NK-92 (cell line): Measurements from ENCODE around the gene CDH23.

Experiments used
- DNase-seq: peaks from one replicate; lab custom pipeline; 2025; ENCODE audit not compliant: unreplicated experiment; lab: John Stamatoyannopoulos, UW

CDH23 gene

DNA sequence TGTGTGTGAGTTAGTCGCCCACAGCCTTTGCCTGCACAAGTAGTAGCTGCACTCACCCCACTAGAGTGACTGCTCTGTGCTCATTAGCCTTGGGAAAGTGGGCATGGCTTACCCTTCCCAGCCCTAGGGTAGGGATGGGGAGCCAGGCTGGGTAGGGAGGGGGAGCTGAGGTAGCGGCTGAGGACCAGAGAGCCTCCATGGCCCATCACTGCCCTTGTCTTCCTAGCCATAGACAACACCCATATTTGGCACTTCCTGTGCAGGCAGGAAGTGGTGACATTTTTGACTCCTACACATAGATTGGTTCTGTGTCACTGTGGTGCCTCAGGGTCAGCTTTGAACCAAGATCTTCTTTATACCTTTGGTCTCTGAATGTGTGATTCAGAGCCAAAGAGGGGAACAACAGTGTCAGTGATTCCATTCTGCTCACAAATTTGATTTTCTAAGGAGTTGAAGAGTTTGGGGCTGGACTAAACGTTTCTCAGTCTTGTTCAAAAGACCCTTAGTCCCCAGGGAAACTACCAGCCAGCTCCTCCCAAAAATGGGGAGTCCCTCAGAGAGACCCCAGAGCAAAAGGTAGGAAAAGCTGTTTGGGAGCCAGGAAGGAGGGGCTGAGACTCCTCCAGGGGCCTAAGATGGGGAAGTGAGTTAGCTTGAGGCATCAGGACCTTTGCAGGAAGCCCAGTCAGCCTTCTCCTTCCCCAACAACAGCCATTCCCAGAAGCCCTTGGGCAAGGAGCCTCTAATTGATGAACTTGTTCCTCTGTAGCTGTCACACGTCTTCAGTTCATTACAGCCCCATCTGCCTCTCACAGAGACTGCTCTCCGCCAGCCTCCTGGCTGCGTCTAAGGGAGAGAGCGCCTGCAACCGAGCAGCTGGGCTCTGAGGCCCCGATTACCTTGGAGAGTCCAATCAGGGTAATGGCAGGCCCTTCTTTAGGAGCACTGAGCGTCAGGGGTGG, 135.0 kb downstream of the CDH23 start:
- DNase-seq, result no peak

DNA sequence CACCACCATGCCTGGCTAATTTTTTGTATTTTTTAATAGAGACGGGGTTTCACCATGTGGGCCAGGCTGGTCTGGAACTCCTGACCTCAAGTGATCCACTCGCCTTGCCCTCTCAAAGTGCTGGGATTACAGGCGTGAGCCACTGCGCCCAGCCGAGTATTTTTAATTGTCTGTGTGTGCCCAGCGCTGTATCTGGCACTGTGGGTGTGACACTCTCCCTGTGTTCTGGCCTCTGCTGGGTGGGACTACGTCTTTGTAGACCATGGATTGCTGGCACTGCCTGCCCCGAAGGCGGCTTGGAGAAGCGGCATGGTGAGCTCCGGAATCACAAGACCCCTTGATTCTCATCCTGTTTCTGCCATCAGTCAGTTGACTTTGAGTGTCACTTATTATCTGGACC, 136.2 kb downstream of the CDH23 start:
- DNase-seq, result no peak

DNA sequence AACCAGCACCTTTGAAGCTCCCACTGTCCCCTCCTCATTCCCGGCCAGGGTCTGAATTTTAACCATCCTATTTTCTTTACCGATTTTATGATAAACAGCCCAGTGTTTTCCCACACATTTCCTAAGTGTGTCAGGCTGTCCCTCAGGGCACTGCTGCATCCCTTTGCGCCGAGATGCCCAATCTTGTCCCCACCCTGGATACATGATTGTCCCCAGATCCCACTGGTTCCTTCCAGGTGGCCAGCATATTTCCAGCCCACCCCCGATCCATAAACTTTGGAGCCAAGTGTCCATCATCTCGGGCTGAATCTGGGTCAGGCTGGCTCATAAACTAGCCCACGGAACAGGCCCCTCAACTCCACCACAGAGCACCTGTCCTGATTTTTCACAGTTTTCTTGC, 137.2 kb downstream of the CDH23 start:
- DNase-seq, result no peak

DNA sequence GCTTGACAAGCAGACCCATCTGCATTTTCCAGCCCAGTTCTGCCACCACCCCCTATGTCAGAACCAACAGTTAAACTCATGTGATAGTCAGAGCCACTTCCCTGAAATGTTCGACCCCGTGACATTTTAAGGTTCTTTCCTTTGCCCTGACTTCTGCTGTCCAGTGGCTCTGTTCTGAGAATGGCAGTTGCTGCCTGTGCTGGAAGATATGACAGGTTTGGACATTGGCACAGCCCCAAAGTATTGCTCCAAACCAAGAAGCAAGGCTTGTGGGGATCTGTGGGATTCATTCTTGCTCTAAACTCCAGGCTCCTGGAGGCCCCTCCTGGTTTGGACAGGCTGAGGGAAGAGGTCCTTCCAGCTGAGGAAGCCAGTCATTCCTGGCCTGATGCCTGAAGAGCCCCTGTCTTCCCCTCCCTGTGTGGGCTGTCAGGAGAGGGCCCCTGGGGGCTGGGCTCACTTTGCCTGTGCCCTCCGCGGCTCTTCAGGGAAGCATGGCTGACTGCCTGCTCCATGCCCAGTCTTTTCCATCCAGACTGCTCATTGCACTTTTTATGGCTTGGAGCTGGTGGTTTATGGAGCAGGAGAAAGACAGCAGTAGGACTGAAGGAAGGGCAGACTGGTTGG, 138.0 kb downstream of the CDH23 start:
- no peak for DNase-seq

DNA sequence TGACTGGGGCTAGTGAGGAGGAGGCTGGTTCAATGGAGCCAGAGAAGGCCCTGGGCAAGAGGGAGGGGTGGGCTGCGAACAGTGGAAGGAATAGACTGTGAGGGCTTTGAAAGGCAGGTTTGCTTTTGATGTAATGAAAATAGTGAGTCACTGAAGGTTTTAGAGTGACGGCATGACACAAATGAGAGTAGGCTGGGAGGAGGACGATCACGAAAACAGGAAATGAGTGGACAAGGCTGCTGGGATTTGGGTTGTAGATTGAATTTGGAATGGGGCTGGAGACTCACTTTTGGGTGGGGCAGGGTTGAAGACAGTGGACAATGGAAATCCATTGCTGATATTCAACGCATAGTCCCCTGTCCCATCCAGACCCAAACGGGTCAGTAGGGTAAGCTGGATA, 139.6 kb downstream of the CDH23 start:
- no peak for DNase-seq

DNA sequence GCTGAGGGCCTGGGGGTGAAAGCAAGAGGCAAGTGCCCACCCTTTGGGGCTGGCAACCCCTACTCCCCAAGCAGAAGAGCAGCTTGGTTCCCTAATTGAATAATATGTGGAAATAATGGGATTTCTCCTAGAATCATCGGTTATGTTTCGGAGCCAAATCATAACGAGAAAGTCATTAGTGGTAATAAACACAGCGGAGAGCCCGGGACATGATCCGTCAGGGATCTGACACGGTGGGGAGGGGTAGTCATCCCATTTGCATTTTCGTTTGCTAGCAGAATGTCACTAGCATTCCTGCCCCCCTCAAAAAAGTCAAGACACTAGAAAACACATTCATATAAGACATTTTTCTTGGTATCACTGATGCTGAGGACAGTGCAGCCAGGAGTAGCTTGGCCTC, 140.4 kb downstream of the CDH23 start:
- no peak for DNase-seq

DNA sequence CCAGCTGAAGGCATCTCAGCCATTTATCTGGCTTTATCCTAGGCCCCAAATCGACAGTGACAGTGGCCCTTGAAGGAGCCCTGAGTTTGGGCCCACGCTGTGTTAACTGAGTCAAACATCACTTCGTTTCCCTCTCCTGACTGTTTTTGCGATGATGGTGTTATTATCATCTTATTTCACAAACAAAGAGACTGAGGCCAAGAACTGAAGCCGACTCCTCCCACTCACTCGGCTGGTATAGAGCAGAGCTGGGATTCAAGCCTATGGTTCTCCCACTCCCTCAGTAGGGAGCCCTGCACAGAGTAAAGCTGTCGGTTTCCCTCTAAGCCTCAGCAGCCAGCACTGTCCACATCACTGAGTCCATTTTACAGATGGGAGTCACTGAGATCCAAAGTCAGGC, 141.0 kb downstream of the CDH23 start:
- no peak for DNase-seq

DNA sequence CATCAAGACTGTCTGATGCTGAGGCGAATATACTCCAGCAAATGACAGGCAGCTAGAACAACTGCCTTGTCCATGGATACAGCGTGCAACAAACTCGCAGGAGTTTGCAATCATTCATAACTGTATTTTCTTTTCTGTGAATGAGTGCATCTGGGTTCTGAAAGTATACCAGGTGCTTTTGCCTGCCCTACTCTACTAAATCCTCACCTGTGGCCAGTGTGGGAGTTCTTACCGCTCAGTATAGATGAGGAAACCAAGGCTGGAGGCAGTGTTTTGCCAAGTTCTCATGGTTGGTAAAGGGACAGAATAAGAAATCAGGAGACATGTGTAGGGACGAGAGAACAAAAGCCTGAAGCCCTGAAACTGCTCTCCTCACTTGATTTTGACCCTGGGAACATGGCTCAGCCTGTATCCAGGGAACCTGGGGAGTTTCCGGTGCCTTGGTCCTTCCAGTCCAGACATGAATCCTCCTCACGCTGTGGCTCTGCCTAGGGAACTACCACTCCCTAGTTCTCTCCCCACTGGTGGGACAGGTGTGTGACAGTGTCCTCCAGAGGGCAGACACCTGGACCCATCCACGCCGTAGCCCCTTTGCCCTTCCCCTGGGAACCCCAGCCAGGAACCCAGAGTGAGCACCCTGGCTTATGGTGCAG, 142.0 kb downstream of the CDH23 start:
- no peak for DNase-seq

DNA sequence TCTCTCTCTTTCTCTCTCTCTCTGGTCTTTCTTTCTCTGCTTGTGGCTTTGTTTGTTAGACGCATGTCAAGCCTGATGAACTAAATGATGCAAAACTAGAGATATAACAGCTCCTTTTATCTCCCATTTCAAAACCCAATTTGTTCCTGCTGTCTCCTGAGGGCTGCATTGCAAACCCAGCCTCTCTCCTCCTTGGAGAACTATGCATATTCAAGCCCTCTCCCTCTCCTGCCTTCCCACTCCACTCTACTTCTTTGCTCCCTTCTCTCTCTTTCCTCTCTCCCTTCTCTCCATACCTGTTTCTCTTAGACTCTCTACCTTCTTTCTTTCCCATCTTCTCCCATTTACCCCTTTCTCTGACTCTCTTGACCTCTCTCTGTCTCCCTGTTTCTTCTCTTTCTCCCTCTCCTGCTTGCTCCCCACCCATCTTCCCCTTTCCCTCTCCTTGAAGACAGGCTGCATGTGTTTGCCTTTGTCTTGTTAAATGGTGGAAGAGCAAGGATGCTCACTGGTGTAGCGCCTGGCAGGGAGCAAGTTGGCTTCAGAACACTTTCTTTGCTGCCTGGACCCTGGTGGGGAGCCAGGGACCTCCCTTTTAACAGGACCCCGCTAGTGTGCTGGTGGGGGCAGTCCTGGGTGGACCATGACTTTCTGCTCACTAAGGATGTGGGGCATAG, 142.9 kb downstream of the CDH23 start:
- DNase-seq, result no peak

DNA sequence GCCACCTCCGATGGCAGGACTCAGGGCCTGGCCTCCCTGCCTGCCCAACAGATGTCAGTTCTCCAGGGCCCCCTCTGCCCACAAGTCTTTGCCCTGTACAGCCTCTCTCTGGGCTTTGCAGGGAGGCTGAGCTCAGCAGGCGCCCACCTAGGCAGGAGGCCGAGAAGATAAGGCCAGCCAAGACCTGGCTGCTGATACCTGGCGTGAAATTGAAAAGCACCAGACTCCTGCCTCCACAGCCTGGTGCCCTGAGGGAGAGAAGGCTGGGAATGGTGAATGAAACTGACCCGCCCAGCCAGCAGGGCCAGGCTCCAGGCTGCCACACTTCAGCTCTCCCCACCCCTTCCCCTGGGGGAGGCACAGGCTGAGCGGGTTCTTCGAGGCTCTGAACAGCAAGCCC, 145.8 kb downstream of the CDH23 start:
- DNase-seq, result no peak

DNA sequence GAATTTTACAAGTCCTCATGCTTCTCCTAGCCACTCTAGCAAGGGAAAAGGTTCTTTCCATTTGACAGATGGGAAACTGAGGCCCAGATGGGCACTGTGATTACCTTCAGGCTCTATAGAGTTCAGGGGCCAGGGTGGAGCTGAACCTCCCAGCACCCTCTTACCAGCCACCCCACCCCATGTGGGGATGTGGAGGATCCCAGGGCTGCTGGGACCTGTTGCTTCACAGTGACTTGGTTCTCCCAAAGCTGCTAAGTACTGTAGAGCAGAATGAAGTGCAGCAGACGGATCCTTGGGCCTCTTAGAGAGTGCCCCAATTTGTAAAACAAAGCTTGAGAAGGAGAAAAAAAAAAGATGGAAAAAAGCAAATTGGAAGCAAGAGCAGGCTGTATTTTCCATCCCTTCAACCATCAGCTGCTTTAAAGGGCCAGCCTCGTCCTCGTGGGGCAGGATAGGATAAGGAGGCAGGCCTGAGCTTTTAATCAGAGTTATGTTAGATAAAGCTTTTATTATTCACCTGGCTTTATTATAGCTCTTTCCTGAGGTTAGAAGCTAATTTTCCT, 147.0 kb downstream of the CDH23 start:
- no peak for DNase-seq

DNA sequence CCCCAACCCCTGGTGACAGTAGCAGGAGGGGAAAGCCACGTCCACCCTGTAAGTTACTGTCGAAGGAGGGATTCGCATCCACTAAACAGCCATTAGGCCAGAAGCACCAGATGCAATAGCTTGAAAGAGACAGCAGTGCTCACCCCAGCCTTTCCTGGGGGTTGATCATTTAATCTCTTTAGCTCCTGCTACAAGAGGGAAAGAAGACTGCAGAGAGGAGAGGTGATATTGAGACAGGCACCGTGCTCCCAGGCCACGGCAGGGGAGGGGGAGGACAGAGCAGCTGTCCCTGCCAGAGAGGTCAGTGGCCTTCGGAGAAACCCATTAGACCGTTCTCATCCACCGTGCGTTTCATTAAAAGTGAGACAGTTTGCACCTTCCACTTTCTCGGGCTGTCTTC, 148.3 kb downstream of the CDH23 start:
- no peak for DNase-seq

DNA sequence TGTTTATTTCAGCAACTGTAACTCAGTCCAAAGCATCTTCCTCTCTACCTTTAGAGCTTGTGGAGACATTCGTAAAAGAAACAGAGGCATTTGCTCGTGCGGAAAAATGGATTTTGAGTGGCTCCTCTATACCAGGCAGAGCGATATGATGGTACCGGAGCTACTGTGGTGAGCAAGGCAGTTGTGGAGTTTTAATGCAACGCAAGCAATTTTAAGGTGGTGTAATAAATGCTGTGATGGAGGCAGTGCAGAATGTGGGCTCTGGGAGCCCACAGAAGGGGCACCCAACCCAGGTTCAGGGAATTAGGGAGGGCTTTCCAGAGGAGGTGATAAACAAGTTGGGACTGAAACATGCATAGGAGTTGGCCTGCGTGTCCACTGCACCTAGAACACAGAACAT, 149.5 kb downstream of the CDH23 start:
- DNase-seq, result no peak

DNA sequence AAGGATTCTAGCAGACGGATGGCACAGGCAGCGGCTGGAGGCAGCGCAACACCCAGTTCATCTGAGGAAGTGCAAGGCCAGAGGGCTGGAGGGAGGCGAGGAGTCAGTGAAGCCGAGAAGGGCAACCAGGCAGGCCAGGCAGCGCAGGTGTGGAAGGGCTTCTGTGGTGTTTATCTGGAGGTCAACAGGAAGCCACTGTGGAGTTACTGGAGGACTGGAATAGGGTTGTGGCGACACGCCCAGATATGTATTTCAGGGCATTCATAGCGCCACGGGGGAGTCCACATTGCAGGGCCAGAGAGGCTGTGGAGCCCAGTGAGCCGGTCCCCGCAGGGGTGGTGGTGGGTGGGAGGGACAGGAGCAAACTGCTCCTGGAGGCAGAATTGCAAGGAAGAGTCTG, 150.6 kb downstream of the CDH23 start:
- DNase-seq, result no peak

DNA sequence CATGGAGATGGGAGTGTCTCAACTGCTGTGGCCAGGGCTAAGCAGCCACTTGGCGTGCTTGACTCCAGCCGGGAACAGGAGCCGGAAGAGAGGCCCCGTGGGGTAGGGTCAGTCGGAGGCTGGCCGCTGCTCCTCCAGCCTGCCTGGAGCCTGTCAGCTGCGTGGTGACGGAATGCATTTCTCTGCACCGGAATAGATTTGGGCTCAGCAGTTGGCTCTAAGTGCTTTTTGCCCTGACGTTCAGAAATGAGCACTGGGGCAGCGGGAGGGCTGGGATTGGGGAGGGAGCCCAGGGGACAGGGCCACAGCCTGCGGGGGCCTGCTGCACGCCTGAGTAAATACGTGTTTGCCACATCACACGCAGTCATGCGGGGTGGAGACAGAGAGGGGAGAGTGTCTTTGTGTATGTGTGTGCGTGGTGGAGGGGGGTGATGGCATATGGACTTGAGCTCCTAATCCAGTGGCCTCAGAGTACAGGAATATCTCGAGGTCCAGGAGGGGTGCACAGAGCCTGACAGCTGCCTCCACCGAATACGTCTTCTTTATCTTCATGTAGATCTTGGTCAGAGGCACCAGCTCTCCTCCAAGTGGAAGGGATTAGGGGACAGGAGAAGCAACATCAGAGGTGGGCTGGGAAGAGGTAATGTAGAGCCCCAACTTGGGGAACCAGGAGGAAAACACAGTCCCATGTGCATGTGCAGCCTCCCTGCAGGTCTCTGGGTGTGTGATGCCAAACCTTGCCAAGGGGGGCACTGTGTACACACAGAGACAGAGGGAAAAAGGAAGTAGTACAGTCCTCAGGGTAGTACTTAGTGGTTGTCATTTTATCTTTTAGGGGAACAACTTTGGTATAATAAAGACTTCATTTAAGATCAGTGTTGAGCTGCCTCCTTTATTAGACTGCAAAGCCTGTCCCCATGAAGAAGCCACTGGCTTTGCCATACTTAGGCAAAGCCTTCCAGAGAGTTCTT, 151.4 kb downstream of the CDH23 start:
- no peak for DNase-seq

DNA sequence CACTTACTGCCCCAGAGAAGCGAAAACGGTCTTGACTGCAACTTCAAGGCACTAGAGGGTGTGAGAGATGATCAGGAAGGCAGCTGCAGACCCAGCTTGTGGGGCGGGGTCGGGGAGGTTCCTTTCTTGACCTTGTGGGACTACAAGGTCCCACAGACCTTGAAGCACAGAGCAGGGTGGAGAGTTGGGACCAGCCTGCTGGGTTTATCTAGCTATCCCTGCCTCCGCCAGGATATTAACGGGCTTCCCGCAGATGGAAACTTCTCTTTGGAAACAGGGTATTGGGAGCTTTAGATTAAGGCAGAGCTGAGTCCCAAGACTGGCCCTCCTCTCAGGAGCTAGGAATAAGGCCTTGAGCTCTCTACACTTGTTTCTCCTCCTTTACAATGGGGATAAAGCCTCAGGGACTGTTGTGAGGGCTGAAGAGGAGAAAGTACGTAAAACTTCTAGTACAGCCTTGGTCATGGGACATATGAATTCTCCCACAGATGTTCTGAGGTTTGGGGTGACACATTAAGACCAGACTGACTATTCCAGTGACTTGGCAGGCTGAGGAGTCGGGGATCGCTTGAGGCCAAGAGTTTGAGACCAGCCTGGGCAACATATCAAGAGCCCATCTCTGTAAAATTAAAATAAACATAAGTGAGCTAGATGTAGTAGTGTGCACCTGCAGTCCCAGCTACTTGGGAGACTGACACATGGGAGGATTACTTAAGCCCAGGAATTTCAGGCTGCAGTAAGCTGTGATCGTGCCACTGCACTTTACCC, 153.2 kb downstream of the CDH23 start:
- no peak for DNase-seq

DNA sequence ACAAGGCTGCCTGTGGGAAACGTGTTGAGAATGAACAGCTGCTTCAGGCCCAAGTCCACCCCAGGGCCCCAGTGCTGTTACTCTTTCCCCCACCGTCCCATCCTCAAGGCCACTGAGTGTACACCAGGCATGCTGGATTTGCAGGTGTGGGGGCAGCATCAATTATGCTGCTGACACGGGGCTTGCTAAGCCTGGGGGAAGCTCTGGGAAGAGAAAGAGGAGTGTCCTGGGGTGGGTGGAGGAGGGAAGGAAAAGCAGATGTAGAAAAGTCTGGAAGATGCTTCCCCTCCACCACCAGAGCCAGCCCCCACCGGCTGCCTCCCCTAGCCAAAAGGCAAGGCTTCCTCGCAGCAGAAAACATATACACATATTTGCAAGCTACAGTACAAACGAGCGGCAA, 153.9 kb downstream of the CDH23 start:
- no peak for DNase-seq

DNA sequence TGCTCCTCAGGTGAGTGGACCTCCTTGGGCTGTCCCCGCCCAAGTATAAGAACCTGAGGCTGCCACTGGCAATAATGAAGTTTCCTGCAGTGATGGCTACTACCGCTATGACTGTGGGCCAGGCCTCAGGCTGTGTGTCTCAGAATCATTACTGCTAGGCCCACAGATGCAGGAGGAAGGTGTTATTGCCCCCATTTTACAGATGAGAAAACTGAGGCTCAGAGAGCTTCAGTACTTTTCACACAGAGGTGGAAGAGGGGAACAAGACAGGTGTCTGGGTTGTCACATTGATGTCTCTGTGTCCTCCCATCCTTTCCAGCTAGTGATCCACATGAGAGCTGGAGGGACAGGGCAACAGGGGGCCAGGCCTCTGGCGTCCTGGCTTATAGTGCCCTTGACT, 155.2 kb downstream of the CDH23 start:
- no peak for DNase-seq

DNA sequence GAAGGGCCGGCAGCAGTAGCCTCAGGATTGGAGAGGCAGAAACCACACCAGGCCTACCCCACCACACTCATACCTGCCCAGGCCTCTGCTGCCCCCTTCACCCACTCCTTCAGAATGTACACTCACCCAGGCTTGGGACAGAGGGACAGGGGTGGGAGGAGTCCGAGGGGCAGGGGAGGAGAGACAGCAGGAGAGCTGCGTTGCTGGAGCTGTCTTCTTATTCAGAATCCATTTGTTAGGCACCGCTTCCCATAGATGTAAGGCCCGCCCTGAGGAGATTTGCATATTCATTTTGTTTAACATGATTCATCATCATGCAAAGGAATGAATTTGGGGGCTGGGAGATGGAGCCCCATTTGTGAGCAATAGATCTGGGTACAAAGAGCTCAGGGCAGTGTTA, 156.7 kb downstream of the CDH23 start:
- no peak for DNase-seq
